NCI-H128 (cell line): ENCODE measurements around the gene POLK.
"Not testable (repeated sequence)": the region's sequence is repeated elsewhere in the genome, so short reads cannot be mapped to it uniquely, and the experiment has no call there.

Experiments
- DNase-seq: peaks from one replicate; lab custom pipeline; 2025; ENCODE audit not compliant: unreplicated experiment; lab: John Stamatoyannopoulos, UW

The POLK gene

DNA sequence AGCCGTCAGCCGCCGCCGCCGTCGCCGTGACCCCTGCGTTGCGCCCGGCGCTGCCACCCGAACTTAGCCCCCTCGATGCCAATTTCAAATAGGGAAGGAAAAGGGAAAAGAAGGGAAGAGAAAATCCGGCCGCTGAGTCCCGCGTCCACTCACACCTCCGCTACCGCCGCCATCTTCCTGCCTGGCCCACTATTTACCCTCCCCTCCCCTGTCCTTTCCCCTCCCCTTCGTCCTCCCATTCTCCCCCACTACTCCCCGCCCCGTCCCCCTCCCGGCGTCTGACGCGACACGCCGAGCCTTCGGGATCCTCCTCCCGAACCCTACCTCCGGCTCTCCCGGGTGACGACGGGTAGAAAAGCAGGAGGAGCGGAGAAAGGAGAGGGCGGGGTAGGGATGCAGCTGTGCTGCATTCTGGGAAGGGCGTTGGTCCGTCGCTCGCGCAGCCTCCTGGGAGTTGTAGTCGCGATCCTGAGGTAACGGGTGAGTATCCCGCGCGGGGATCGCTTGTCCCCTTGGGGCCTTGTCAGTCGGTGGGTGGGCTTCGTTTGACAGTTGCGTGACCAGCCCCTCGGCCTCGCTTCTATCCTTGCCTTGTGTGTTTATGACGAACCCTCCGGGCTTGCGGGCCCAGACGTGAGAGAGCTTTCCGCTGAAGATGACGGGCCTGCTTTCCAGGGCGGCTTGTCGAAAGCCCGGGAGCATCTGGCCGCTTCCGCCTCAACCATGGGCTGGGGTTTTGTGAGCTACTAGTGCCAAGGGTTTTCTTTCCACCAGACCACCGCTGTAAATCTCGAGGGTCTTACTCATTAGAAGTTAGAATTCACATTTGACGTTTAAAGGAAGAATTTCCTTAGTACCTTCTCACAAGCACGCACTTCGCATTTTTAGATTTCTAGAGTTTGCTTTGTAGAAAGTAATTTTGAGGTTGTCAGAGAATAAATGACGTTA is at the start of gene POLK, which contains the start of gene CERT1:
Gene POLK, plus strand, starts transcription at position 457 of the 948 bp plus-strand sequence.
Gene CERT1, minus strand, starts transcription at position 195 of the 948 bp plus-strand sequence. CDS start 422 bp downstream, outside the sequence.
- DNase-seq, result peak; percentile 83

- DNase-seq, result no peak
Measured at GRCh38 chr5:75463726-75464125, 48.0 kb upstream of the POLK start.

GRCh38 chr5:75465480-75465879 is 46.2 kb upstream of the POLK start:
- no peak for DNase-seq

- DNase-seq, result no peak
Measured at GRCh38 chr5:75466006-75466716, 45.5 kb upstream of the POLK start.

DNA sequence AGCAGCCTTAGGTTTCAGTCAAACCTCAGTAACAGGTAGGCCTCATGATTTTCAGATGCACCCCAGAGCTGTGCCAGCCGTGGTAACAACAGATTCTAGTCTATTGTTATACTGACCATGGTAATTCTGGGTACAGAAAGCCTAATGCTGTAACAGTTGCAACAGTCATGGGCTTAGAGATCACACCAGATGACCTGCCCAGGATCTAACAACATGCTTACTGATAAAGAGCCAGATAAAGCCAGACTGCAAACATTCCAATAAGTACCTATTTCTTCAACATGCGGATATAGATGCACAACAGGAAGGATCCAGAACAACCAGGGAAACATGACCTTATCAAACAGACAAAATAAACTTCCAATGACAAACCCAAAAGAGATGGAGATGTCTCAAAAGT is 43.1 kb upstream of the POLK start:
- no peak for DNase-seq

DNA sequence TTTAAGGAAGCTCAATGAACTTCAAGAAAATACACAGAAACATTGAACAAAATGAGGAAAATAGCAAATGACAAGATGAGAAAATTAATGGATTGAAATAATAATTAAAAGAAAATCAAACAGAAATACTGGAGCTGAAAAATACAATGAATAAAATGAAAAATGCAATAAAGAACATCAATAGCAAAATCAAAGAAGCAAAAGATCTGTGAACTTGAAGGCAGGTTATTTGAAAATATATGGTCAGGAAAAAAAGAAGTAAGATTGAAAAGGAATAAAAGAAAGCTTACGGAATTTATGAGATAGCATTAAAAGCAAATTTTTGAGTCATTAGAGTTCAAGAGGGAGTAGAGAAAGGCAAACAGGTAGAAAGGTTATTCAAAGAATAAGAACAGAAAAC is 42.7 kb upstream of the POLK start:
- DNase-seq, result no peak

DNA sequence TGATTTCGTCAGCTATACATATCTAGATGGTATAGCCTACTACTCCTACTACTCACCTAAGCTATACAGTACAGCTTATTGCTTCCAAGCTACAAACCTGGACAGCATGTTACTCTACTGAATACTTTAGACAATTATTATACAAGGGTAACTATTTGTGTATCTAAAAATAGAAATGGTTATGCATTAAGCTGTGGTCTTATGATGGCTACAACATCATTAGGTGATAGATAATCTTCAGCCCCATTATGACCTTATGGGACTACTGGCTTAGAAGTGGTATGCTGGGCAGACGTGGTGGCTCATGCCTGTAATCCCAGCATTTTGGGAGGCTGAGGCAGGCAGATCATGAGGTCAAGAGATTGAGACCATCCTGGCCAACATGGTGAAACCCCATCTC is 40.5 kb upstream of the POLK start:
- DNase-seq, result no peak

- DNase-seq, result no peak
Measured at GRCh38 chr5:75472973-75473372, 38.7 kb upstream of the POLK start.

GRCh38 chr5:75473463-75473862 is 38.2 kb upstream of the POLK start:
- DNase-seq, result no peak

- DNase-seq, result no peak
Measured at GRCh38 chr5:75475364-75475763, 36.3 kb upstream of the POLK start.

- DNase-seq, result no peak
Measured at GRCh38 chr5:75481024-75481423, 30.7 kb upstream of the POLK start.

DNA sequence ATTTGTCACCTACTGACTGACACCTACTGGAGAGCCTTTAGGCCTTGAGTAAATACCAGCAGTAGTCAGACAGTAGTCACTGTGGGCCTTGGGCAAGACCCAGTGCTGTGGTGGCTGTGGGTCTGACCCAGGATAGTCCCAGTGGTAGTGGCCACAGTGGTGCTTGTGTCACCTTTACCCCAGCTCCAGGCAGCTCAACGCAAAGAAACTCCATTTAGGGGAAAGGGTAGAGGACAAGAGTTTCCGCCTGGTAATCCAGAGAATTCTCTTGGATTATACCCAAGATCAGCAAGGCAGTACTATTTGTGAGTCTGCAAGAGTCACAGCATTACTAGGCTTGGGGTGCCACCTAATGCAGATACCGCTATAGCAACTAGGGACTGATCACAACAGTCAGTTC is 29.2 kb upstream of the POLK start:
- DNase-seq, result no peak

- DNase-seq, result no peak
Measured at GRCh38 chr5:75484605-75485004, 27.1 kb upstream of the POLK start.

DNA sequence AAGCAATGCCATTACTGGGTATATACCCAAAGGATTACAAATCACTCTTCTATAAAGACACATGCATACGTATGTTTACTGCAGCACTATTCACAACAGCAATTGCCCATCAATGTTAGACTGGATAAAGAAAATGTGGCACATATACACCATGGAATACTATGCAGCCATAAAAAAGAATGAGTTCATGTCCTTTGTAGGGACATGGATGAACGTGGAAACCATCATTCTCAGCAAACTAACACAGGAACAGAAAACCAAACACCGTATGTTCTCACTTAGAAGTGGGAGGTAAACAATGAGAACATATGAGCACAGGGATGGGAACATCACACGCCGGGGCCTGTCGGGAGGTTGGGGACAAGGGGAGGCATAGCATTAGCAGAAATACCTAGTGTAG is 21.8 kb upstream of the POLK start:
- DNase-seq, result not testable (repeated sequence)

DNA sequence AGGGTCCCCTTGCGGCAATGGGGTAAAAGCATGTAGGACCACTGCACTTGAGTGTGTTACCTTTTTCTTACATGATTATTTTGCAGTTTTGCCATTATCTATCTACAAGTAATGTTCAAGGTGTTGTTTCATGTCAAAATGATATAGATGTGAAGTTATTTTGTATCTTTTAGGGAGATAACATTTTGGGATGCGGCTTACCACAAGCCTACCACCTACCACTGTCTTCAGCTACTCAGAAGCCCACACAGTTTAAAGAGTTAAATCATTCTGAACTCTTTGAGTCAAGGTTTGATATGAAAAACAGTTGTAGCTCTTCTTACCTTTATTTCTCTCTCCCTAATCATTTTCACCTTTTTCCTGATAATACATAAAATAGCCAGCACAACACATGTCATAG is 20.1 kb upstream of the POLK start:
- DNase-seq, result no peak

DNA sequence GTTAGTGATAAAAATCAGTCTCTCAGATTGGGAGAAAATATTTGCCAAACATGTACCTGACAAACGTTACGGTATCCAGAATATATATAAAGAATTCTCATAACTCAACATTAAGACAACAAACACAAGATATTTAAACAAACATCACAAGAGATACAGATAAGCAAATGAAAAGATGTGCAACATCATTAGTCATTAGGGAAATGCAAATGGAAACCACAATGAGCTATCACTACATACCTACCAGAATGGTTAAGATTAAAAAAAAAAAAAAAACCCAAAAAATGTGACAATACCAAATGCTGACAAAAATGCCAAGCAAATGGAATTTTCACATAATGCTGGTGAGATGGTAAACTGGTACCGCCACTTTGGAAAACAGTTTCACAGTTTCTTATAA is 15.7 kb upstream of the POLK start:
- DNase-seq, result no peak

DNA sequence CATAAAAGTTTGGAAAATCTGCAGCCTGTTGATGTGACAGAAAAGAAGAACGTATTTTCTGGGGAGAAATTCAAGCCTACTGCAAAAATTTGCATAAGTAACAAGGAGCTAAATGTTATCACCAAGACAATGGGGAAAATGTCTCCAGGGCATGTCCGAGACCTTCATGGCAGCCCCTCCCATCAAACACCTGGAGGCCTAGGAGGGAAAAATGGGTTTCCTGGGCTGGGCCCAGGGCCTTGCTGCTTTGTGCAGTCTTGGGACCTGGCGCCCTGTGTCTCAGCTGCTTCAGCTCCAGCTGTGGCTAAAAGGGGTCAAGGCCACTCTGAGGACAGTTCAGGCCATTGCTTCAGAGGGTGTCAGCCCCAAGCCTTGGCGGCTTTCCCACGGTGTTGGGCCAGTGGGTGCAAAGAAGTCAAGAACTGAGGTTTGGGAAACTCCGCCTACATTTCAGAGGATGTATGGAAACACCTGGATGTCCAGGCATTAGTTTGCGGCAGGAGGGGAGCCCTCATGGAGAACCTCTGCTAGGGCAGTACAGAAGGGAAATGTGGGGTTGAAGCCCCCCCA is 13.4 kb upstream of the POLK start:
- DNase-seq, result no peak

DNA sequence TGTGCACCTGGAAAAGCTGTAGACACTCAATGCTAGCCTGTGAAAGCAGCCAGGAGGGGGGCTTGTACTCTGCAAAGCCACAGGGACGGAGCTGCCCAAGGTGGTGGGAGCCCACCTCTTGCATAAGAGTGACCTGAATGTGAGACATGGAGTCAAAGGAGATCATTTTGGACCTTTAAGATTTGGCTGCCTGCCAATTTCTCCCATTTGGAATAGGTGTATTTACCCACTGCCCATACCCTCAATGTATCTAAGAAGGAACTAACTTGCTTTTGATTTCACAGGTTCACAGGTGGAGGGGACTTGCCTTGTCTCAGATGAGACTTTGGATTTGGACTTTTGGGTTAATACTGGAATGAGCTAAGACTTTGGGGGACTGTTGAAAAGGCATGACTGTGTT is 12.8 kb upstream of the POLK start:
- DNase-seq, result not testable (repeated sequence)

GRCh38 chr5:75505112-75505511 is 6.6 kb upstream of the POLK start:
- not testable (repeated sequence) for DNase-seq

- DNase-seq, result no peak
Measured at GRCh38 chr5:75507841-75508240, 3.9 kb upstream of the POLK start.

- no peak for DNase-seq
Measured at GRCh38 chr5:75509546-75509945, 2.1 kb upstream of the POLK start.

DNA sequence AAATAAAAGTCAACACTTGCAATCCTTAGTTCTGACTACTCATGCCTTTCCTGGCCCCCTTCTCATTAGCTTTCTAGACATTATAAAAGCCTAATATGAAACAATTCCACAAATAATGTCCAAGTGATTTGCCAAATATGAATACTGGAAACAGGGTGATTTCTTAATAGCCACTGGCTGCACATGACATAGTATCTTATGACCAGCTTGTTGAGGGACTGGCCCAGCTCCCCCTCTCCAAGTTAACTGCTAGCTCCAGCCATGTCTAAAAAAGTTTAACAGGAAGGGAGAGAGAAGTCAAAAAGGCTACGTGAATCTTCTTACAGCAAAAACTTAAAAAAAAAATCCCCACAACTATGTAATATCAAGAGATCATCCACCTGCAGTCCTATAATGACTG is 1.7 kb upstream of the POLK start:
- no peak for DNase-seq
